HG02840 (cell line): ENCODE results near the gene GOSR2.
A peak's percentile ranks its signal among the peaks of the same experiment; 100 is the strongest.

Experiments used
- ATAC-seq: cut with Tn5 transposase; IDR thresholded peaks from one replicate; pipeline ENCODE4 v1.9.1; 2021; ENCODE audit warnings: mild to moderate bottlenecking, moderate library complexity, moderate number of reproducible peaks; ENCODE audit not compliant: unreplicated experiment, low FRiP score

GOSR2 gene

GRCh38 chr17:46922804-46923635 lies at the start of gene GOSR2:
Gene GOSR2, plus strand, starts transcription at chr17:46923160. Its CDS starts 33 bp downstream, at chr17:46923193.
- ATAC-seq = peak; percentile 90

GRCh38 chr17:46873941-46874645 lies 48.9 kb upstream of the GOSR2 start:
- no peak for ATAC-seq

- no peak for ATAC-seq
Measured at GRCh38 chr17:46874906-46875305, 48.1 kb upstream of the GOSR2 start.

- no peak for ATAC-seq
Measured at GRCh38 chr17:46875849-46876352, 47.1 kb upstream of the GOSR2 start.

- no peak for ATAC-seq
Measured at GRCh38 chr17:46876353-46876887, 46.5 kb upstream of the GOSR2 start.

GRCh38 chr17:46876926-46877325 lies 46.0 kb upstream of the GOSR2 start:
- ATAC-seq = no peak

- ATAC-seq = no peak
Measured at GRCh38 chr17:46877466-46877865, 45.5 kb upstream of the GOSR2 start.

GRCh38 chr17:46878055-46878454 lies 44.9 kb upstream of the GOSR2 start:
- ATAC-seq = no peak

GRCh38 chr17:46879101-46879500 lies 43.9 kb upstream of the GOSR2 start:
- ATAC-seq = no peak

- ATAC-seq = no peak
Measured at GRCh38 chr17:46881015-46881414, 41.9 kb upstream of the GOSR2 start.

- no peak for ATAC-seq
Measured at GRCh38 chr17:46882666-46883065, 40.3 kb upstream of the GOSR2 start.

GRCh38 chr17:46883871-46884520 lies 39.0 kb upstream of the GOSR2 start:
- ATAC-seq = no peak

- ATAC-seq = no peak
Measured at GRCh38 chr17:46884552-46884951, 38.4 kb upstream of the GOSR2 start.

GRCh38 chr17:46885415-46886309 lies 37.3 kb upstream of the GOSR2 start:
- ATAC-seq = no peak

GRCh38 chr17:46886310-46886663 lies 36.7 kb upstream of the GOSR2 start:
- no peak for ATAC-seq

- ATAC-seq = no peak
Measured at GRCh38 chr17:46887717-46888116, 35.2 kb upstream of the GOSR2 start.

- ATAC-seq = no peak
Measured at GRCh38 chr17:46888727-46889126, 34.2 kb upstream of the GOSR2 start.

GRCh38 chr17:46889519-46889918 lies 33.4 kb upstream of the GOSR2 start:
- ATAC-seq = no peak

GRCh38 chr17:46889992-46890564 lies 32.9 kb upstream of the GOSR2 start:
- ATAC-seq = no peak

- ATAC-seq = no peak
Measured at GRCh38 chr17:46890638-46891037, 32.3 kb upstream of the GOSR2 start.
